ENCODE results near the gene BCL7C.
"Not testable (repeated sequence)": the region's sequence is repeated elsewhere in the genome, so short reads cannot be mapped to it uniquely, and the experiment has no call there.

Gene BCL7C

GRCh38 chr16:30894540-30895368, 877 bp upstream of the BCL7C start:
- no peak for DNase-seq (ENCODE audit: low read depth)

- no peak for DNase-seq (ENCODE audit: low read depth)
Measured at GRCh38 chr16:30893417-30893743, 497 bp downstream of the BCL7C start.

GRCh38 chr16:30892670-30893416, 1.0 kb downstream of the BCL7C start:
- DNase-seq (ENCODE audit: low read depth): no peak

GRCh38 chr16:30891043-30891823, 2.6 kb downstream of the BCL7C start:
- not testable (repeated sequence) for DNase-seq (ENCODE audit: low read depth)

GRCh38 chr16:30889721-30890120, 4.2 kb downstream of the BCL7C start:
- no peak for DNase-seq (ENCODE audit: low read depth)

- DNase-seq (ENCODE audit: low read depth): no peak
Measured at GRCh38 chr16:30888856-30889499, 4.9 kb downstream of the BCL7C start.

GRCh38 chr16:30887927-30888326, 6.0 kb downstream of the BCL7C start:
- no peak for DNase-seq (ENCODE audit: low read depth)

- DNase-seq (ENCODE audit: low read depth): no peak
Measured at GRCh38 chr16:30886145-30886544, 7.7 kb downstream of the BCL7C start.

- no peak for DNase-seq (ENCODE audit: low read depth)
Measured at GRCh38 chr16:30885196-30885595, 8.7 kb downstream of the BCL7C start.

- no peak for DNase-seq (ENCODE audit: low read depth)
Measured at GRCh38 chr16:30884760-30885159, 9.1 kb downstream of the BCL7C start.

- DNase-seq (ENCODE audit: low read depth): no peak
Measured at GRCh38 chr16:30882429-30883310, 11.2 kb downstream of the BCL7C start.

GRCh38 chr16:30876867-30877266, 17.0 kb downstream of the BCL7C start:
- no peak for DNase-seq (ENCODE audit: low read depth)

- no peak for DNase-seq (ENCODE audit: low read depth)
Measured at GRCh38 chr16:30875871-30876801, 17.7 kb downstream of the BCL7C start.

- no peak for DNase-seq (ENCODE audit: low read depth)
Measured at GRCh38 chr16:30874821-30875717, 18.8 kb downstream of the BCL7C start.

GRCh38 chr16:30874244-30874820, 19.5 kb downstream of the BCL7C start:
- DNase-seq (ENCODE audit: low read depth): no peak

- no peak for DNase-seq (ENCODE audit: low read depth)
Measured at GRCh38 chr16:30870904-30871303, 23.0 kb downstream of the BCL7C start.

GRCh38 chr16:30867747-30868146, 26.1 kb downstream of the BCL7C start:
- no peak for DNase-seq (ENCODE audit: low read depth)

GRCh38 chr16:30866031-30866430, 27.8 kb downstream of the BCL7C start:
- DNase-seq (ENCODE audit: low read depth): no peak

- DNase-seq (ENCODE audit: low read depth): not testable (repeated sequence)
Measured at GRCh38 chr16:30863178-30863577, 30.7 kb downstream of the BCL7C start.

Data from non-pigmented ciliary epithelial cell (primary cell).